Right atrium auricular region (tissue), 2 donors: Measurements from ENCODE around the gene SERPINE1. TPM values are rescaled to one million over a fixed set of nuclear protein-coding genes. Genes with fewer than 3 reads are reported as not detected.
A peak's percentile ranks its signal among the peaks of the same experiment; 100 is the strongest.
"Not testable (repeated sequence)": the region's sequence is repeated elsewhere in the genome, so short reads cannot be mapped to it uniquely, and the experiment has no call there.

ENCODE experiments used
- DNase-seq: peaks from one replicate; pipeline ENCODE4 v3.0.0-alpha.2; 2019; ENCODE audit warnings: low spot score
- H3K27ac ChIP-seq, 2 donors: fragments of 200-600 bp; sonication (generic); 1 replicate in 1 of 2; 2 replicates in 1 of 2; pipeline ENCODE4 v1.5.1; 2016 to 2019
- H3K27me3 ChIP-seq, 2 donors: fragments of 200-600 bp; sonication (generic); one replicate each; pipeline versions ENCODE4 v1.5.1 to v1.6.0; 2017 to 2019
- H3K36me3 ChIP-seq: fragments of 200-600 bp; sonication (generic); one replicate; pipeline ENCODE4 v1.5.1; 2016
- H3K4me1 ChIP-seq, 2 donors: fragments of 200-600 bp; sonication (generic); one replicate each; pipeline versions ENCODE4 v1.5.1 to v1.6.0; 2017 to 2019
- H3K4me3 ChIP-seq, 2 donors: fragments of 200-600 bp; sonication (generic); 1 replicate in 1 of 2; 2 replicates in 1 of 2; pipeline ENCODE4 v1.5.1; 2017 to 2019; ENCODE audit warnings: mild to moderate bottlenecking in 1 of 2, moderate library complexity in 1 of 2
- H3K9me3 ChIP-seq, 2 donors: fragments of 200-600 bp; sonication (generic); one replicate each; pipeline ENCODE4 v1.5.1; 2019
- CTCF ChIP-seq, 2 donors: fragments of 200-600 bp; sonication (generic); IDR thresholded peaks; one replicate each; pipeline ENCODE4 v1.5.1; 2019; ENCODE audit warnings: antibody characterized with exemption in 2 of 2
- total RNA-seq, 2 donors: library from RNA; depleted of rRNA; stranded (reverse); fragments of >200 nt; gene quantifications; one replicate each; pipeline ENCODE4 v1.1.0, GENCODE V29; 2016

The SERPINE1 gene
- total RNA-seq, 2 donors from 2014 or later = 28.0 to 40.8 TPM

GRCh38 chr7:101099969-101100781 lies 26.7 kb upstream of the SERPINE1 start:
- Histone ChIP-seq H3K4me1 (peaks cover 0 to 37% of the 10 kb centered on the region in 2 donors), H3K9me3 (no peaks in the 10 kb centered on the region), H3K27ac (peak overlapping the region; percentile 67 to 79), H3K27me3 (no peaks in the 10 kb centered on the region), H3K36me3 (no peaks in the 10 kb centered on the region), H3K4me3 (no peak overlapping the region)
- DNase-seq = peak; percentile 99
- peak in 1 of 2 donors; percentile 16 for TF ChIP-seq CTCF (IDR thresholded peaks at IDR 0.05)

GRCh38 chr7:101100858-101101847 lies 25.8 kb upstream of the SERPINE1 start:
- H3K36me3 ChIP-seq = no peaks in the 10 kb centered on the region

GRCh38 chr7:101102026-101102425 lies 24.9 kb upstream of the SERPINE1 start:
- Histone ChIP-seq H3K9me3 (no peaks in the 10 kb centered on the region), H3K27me3 (no peaks in the 10 kb centered on the region), H3K27ac (no peak overlapping the region), H3K4me1 (peaks cover 0 to 28% of the 10 kb centered on the region in 2 donors), H3K36me3 (no peaks in the 10 kb centered on the region), H3K4me3 (no peak overlapping the region)
- no peak for TF ChIP-seq CTCF (IDR thresholded peaks at IDR 0.05)
- no peak for DNase-seq

More at GRCh38 chr7:101100858-101101847, 25.8 kb upstream of the SERPINE1 start:
- DNase-seq = no peak
- H3K4me1 ChIP-seq = peaks cover 0 to 28% of the 10 kb centered on the region in 2 donors
- H3K4me3 ChIP-seq = no peak overlapping the region
- no peaks in the 10 kb centered on the region for H3K9me3 ChIP-seq
- H3K27ac ChIP-seq = peak overlapping the region; percentile 67 to 79
- no peaks in the 10 kb centered on the region for H3K27me3 ChIP-seq
- no peak for TF ChIP-seq CTCF (IDR thresholded peaks at IDR 0.05)

GRCh38 chr7:101103701-101104100 lies 23.2 kb upstream of the SERPINE1 start:
- not testable (repeated sequence) for H3K27me3 ChIP-seq, H3K27ac ChIP-seq, DNase-seq, H3K36me3 ChIP-seq, H3K4me3 ChIP-seq, H3K9me3 ChIP-seq
- H3K4me1 ChIP-seq = peaks cover 0 to 36% of the 10 kb centered on the region in 2 donors

GRCh38 chr7:101104193-101104713 lies 22.7 kb upstream of the SERPINE1 start:
- Histone ChIP-seq H3K36me3 (no peaks in the 10 kb centered on the region), H3K9me3 (no peaks in the 10 kb centered on the region), H3K4me1 (peaks cover 0 to 36% of the 10 kb centered on the region in 2 donors), H3K27me3 (no peaks in the 10 kb centered on the region), H3K4me3 (no peak overlapping the region), H3K27ac (no peak overlapping the region)
- no peak for TF ChIP-seq CTCF (IDR thresholded peaks at IDR 0.05)
- no peak for DNase-seq
